NCI-H2227 (cell line): ENCODE results near the gene NEO1.

Source experiments
- DNase-seq: peaks from one replicate; lab custom pipeline; 2025; ENCODE audit not compliant: unreplicated experiment; lab: John Stamatoyannopoulos, UW

The NEO1 gene

GRCh38 chr15:73326157-73326556 lies 273.9 kb downstream of the NEO1 start:
- DNase-seq: no peak

- no peak for DNase-seq
These were observed 276.0 kb downstream of the NEO1 start for GRCh38 chr15:73328149-73328820.

- DNase-seq: no peak
These were observed 276.7 kb downstream of the NEO1 start for GRCh38 chr15:73328981-73329380.

GRCh38 chr15:73329501-73330200 lies 277.4 kb downstream of the NEO1 start:
- no peak for DNase-seq

- no peak for DNase-seq
These were observed 278.2 kb downstream of the NEO1 start for GRCh38 chr15:73330206-73331051.

GRCh38 chr15:73331501-73331900 lies 279.2 kb downstream of the NEO1 start:
- no peak for DNase-seq

- DNase-seq: no peak
These were observed 280.0 kb downstream of the NEO1 start for GRCh38 chr15:73331991-73332925.

- DNase-seq: no peak
These were observed 280.7 kb downstream of the NEO1 start for GRCh38 chr15:73333001-73333400.

- DNase-seq: no peak
These were observed 281.8 kb downstream of the NEO1 start for GRCh38 chr15:73334086-73334485.

GRCh38 chr15:73335026-73335425 lies 282.8 kb downstream of the NEO1 start:
- no peak for DNase-seq

GRCh38 chr15:73335471-73335870 lies 283.2 kb downstream of the NEO1 start:
- no peak for DNase-seq

- DNase-seq: no peak
These were observed 284.5 kb downstream of the NEO1 start for GRCh38 chr15:73336756-73337155.

GRCh38 chr15:73337187-73337586 lies 284.9 kb downstream of the NEO1 start:
- DNase-seq: no peak

GRCh38 chr15:73338058-73338457 lies 285.8 kb downstream of the NEO1 start:
- no peak for DNase-seq

GRCh38 chr15:73338606-73339374 lies 286.5 kb downstream of the NEO1 start:
- DNase-seq: no peak

- DNase-seq: no peak
These were observed 288.4 kb downstream of the NEO1 start for GRCh38 chr15:73340502-73341192.

- no peak for DNase-seq
These were observed 289.8 kb downstream of the NEO1 start for GRCh38 chr15:73341886-73342600.

- DNase-seq: no peak
These were observed 291.8 kb downstream of the NEO1 start for GRCh38 chr15:73344056-73344455.

GRCh38 chr15:73345658-73346057 lies 293.4 kb downstream of the NEO1 start:
- no peak for DNase-seq
